GM19025 (cell line): Measurements from ENCODE around the gene POLN.

Experiments
- ATAC-seq: cut with Tn5 transposase; IDR thresholded peaks from one replicate; pipeline ENCODE4 v1.9.1; 2021; ENCODE audit warnings: mild to moderate bottlenecking, low read depth, moderate library complexity; ENCODE audit not compliant: unreplicated experiment

Gene POLN

GRCh38 chr4:2075171-2075986, 166.5 kb downstream of the POLN start:
- ATAC-seq: no peak

GRCh38 chr4:2074588-2074987, 167.3 kb downstream of the POLN start:
- ATAC-seq: no peak

- ATAC-seq: no peak
These were observed 168.0 kb downstream of the POLN start for GRCh38 chr4:2073808-2074481.

GRCh38 chr4:2072971-2073807, 168.7 kb downstream of the POLN start:
- ATAC-seq: no peak

- no peak for ATAC-seq
These were observed 169.7 kb downstream of the POLN start for GRCh38 chr4:2071912-2072867.

- ATAC-seq: no peak
These were observed 170.5 kb downstream of the POLN start for GRCh38 chr4:2071252-2071911.

- ATAC-seq: no peak
These were observed 171.3 kb downstream of the POLN start for GRCh38 chr4:2070421-2071251.

GRCh38 chr4:2069986-2070385, 171.9 kb downstream of the POLN start:
- no peak for ATAC-seq

GRCh38 chr4:2069161-2069971, 172.6 kb downstream of the POLN start:
- no peak for ATAC-seq

GRCh38 chr4:2068566-2068965, 173.4 kb downstream of the POLN start:
- no peak for ATAC-seq

- ATAC-seq: no peak
These were observed 173.8 kb downstream of the POLN start for GRCh38 chr4:2068198-2068470.

GRCh38 chr4:2067446-2068197, 174.3 kb downstream of the POLN start:
- no peak for ATAC-seq

- no peak for ATAC-seq
These were observed 175.1 kb downstream of the POLN start for GRCh38 chr4:2066571-2067445.

- no peak for ATAC-seq
These were observed 175.8 kb downstream of the POLN start for GRCh38 chr4:2066011-2066551.

- no peak for ATAC-seq
These were observed 176.6 kb downstream of the POLN start for GRCh38 chr4:2065106-2065930.
